H1 (cell line): ENCODE data around the gene NTRK1. TPM values are rescaled to one million over a fixed set of nuclear protein-coding genes. Genes with fewer than 3 reads are reported as not detected.

Experiments used
- RXRA ChIP-seq: IDR thresholded peaks from 2 replicates; pipeline ENCODE4 v1.6.1; 2011; ENCODE audit warnings: low read depth, mild to moderate bottlenecking, low read length, moderate library complexity; ENCODE audit not compliant: insufficient read depth
- polyA plus RNA-seq, 7 experiments: library from polyadenylated mRNA; depleted of rRNA in 3 of 7; stranded (reverse) in 5 of 7; unstranded in 2 of 7; fragments of >200 nt in 5 of 7; fragments of 200-250 nt in 2 of 7; gene quantifications; 1 replicate in 5 of 7; 2 replicates in 1 of 7; 4 replicates in 1 of 7; pipeline versions ENCODE4 v1.2.1 to v1.2.3, GENCODE V29; 2011 to 2013; ENCODE audit warnings: missing spikeins in 2 of 7, mixed read lengths in 2 of 7
- total RNA-seq: library from RNA; stranded (reverse); fragmentation: NEBNext Ultra II Directional; extraction: Animal tissue kit (Norgen Biotek cat#: 25700); gene quantifications from 2 replicates; pipeline ENCODE4 v1.2.1, GENCODE V29; 2021
- TF ChIP-seq, protein P1 (sequence below): fragments of 300-600 bp; sonication (generic); IDR thresholded peaks from 2 replicates; pipeline ENCODE4 v1.7.1; 2012; ENCODE audit warnings: low read length, moderate library complexity, mild to moderate bottlenecking, inconsistent platforms; ENCODE audit not compliant: insufficient replicate concordance

Gene NTRK1
- total and polyA plus RNA-seq, 2 of the 8 experiments (the other 6 are each of a cell fraction or from before 2014, with no cell fraction given): 0.12 to 0.24 TPM

- TF ChIP-seq, protein P1, sequence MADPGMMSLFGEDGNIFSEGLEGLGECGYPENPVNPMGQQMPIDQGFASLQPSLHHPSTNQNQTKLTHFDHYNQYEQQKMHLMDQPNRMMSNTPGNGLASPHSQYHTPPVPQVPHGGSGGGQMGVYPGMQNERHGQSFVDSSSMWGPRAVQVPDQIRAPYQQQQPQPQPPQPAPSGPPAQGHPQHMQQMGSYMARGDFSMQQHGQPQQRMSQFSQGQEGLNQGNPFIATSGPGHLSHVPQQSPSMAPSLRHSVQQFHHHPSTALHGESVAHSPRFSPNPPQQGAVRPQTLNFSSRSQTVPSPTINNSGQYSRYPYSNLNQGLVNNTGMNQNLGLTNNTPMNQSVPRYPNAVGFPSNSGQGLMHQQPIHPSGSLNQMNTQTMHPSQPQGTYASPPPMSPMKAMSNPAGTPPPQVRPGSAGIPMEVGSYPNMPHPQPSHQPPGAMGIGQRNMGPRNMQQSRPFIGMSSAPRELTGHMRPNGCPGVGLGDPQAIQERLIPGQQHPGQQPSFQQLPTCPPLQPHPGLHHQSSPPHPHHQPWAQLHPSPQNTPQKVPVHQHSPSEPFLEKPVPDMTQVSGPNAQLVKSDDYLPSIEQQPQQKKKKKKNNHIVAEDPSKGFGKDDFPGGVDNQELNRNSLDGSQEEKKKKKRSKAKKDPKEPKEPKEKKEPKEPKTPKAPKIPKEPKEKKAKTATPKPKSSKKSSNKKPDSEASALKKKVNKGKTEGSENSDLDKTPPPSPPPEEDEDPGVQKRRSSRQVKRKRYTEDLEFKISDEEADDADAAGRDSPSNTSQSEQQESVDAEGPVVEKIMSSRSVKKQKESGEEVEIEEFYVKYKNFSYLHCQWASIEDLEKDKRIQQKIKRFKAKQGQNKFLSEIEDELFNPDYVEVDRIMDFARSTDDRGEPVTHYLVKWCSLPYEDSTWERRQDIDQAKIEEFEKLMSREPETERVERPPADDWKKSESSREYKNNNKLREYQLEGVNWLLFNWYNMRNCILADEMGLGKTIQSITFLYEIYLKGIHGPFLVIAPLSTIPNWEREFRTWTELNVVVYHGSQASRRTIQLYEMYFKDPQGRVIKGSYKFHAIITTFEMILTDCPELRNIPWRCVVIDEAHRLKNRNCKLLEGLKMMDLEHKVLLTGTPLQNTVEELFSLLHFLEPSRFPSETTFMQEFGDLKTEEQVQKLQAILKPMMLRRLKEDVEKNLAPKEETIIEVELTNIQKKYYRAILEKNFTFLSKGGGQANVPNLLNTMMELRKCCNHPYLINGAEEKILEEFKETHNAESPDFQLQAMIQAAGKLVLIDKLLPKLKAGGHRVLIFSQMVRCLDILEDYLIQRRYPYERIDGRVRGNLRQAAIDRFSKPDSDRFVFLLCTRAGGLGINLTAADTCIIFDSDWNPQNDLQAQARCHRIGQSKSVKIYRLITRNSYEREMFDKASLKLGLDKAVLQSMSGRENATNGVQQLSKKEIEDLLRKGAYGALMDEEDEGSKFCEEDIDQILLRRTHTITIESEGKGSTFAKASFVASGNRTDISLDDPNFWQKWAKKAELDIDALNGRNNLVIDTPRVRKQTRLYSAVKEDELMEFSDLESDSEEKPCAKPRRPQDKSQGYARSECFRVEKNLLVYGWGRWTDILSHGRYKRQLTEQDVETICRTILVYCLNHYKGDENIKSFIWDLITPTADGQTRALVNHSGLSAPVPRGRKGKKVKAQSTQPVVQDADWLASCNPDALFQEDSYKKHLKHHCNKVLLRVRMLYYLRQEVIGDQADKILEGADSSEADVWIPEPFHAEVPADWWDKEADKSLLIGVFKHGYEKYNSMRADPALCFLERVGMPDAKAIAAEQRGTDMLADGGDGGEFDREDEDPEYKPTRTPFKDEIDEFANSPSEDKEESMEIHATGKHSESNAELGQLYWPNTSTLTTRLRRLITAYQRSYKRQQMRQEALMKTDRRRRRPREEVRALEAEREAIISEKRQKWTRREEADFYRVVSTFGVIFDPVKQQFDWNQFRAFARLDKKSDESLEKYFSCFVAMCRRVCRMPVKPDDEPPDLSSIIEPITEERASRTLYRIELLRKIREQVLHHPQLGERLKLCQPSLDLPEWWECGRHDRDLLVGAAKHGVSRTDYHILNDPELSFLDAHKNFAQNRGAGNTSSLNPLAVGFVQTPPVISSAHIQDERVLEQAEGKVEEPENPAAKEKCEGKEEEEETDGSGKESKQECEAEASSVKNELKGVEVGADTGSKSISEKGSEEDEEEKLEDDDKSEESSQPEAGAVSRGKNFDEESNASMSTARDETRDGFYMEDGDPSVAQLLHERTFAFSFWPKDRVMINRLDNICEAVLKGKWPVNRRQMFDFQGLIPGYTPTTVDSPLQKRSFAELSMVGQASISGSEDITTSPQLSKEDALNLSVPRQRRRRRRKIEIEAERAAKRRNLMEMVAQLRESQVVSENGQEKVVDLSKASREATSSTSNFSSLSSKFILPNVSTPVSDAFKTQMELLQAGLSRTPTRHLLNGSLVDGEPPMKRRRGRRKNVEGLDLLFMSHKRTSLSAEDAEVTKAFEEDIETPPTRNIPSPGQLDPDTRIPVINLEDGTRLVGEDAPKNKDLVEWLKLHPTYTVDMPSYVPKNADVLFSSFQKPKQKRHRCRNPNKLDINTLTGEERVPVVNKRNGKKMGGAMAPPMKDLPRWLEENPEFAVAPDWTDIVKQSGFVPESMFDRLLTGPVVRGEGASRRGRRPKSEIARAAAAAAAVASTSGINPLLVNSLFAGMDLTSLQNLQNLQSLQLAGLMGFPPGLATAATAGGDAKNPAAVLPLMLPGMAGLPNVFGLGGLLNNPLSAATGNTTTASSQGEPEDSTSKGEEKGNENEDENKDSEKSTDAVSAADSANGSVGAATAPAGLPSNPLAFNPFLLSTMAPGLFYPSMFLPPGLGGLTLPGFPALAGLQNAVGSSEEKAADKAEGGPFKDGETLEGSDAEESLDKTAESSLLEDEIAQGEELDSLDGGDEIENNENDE: no peak
- TF ChIP-seq RXRA: no peak
- TF ChIP-seq, all 59 proteins: peak for 0
Observed at GRCh38 chr1:156898971-156899664, 38.5 kb downstream of the NTRK1 start (continued).
